Mucosa of gallbladder (tissue), 1 donor: ENCODE data around the gene GPR158. TPM values are rescaled to one million over a fixed set of nuclear protein-coding genes. Genes with fewer than 3 reads are reported as not detected.
"Not testable (repeated sequence)": the region's sequence is repeated elsewhere in the genome, so short reads cannot be mapped to it uniquely, and the experiment has no call there.

Source experiments
- DNase-seq: peaks from one replicate; pipeline ENCODE4 v3.0.0-alpha.2; 2020; ENCODE audit warnings: low spot score
- total RNA-seq: library from RNA; stranded (reverse); gene quantifications from one replicate; pipeline ENCODE4 v1.2.1, GENCODE V29; 2021
- donor health status: DM: no; HTN: no; CAD: no.

GPR158 gene
- total RNA-seq, 1 donor from 2014 or later: 0.09 TPM

DNA sequence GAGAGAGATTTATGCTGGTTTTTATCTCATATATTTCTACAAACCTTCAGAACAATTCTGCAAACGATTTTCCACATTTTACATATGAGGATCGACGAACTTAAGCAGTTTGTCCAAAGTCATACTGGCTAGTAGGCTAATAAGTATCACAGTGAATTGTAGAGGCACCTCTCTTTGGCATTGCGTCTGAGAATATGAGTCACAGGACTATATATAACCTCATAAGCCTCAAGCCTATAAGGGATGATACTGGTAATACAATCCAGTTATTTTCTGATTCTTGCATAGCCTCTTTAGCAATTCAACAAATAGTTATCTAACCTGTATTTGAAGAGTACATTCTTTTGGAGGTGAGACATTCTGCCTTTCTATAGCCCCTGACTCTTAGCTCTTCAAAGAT is 129.8 kb downstream of the GPR158 start:
- no peak for DNase-seq

GRCh38 chr10:25306386-25306785 is 131.6 kb downstream of the GPR158 start:
- no peak for DNase-seq

GRCh38 chr10:25308278-25308677 is 133.5 kb downstream of the GPR158 start:
- DNase-seq: no peak

DNA sequence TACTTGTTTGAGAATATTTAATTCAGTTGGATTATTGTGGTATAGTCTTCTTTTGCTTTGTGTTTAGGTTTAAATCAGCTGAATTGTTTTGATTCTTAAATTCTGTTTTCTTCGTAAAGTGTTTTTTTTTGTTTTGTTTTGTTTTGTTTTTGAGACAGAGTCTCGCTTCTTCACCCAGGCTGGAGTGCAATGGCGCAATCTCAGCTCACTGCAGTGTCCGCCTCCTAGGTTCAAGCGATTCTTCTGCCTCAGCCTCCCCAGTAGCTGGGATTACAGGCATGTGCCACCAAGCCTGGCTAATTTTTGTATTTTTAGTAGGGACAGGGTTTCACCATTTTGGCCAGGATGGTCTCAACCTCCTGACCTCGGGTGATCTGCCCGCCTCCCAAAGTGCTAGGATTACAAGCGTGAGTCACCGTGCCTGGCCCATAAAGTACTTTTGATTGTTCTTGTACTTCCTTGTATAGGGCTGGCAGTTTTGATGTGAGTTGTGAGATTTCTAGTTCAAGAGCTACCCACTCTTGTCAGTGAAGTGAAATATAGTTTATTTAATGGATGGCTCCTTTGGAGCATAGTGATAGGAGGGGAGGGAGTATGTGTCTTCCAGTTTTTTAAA is 142.9 kb downstream of the GPR158 start:
- not testable (repeated sequence) for DNase-seq

DNA sequence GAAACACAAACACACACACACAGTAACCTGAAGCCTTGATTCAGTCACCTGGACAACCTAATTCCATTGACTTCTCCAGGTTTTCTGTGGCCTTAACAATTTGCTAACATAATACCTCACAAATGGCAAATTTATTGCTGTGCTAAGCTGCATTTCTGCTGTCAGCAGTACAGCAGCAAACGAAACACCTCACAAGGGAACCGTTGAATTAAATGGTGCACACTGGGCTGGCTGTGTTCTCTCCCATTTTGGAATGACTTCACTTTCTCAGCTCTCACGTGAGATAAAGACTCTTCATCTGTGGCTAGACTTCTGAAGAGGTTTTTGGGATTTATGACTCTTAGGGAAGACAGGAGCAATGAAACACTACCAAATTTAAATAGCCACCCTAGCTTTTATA is 152.5 kb downstream of the GPR158 start:
- no peak for DNase-seq

GRCh38 chr10:25328361-25328760 is 153.6 kb downstream of the GPR158 start:
- DNase-seq: no peak

- DNase-seq: not testable (repeated sequence)
These were observed 154.8 kb downstream of the GPR158 start for GRCh38 chr10:25329587-25329986.

DNA sequence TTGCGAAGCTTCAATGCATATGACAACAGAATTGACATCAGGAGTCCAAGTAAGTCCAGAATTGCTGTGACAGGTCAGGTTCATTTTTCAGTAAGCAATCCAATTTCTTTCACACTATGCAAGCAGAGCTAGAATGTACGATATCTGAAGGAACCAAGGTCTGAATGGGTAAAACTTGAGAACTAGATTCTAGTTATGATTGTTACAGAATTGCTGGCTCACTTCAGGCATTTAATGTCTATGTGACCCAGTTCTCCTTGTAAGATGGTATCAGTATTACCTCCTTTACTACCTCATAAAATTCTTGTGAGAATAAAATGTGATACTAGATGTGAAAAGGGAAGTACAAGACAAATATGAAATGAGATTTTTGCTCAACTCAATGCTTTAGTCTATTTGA is 159.6 kb downstream of the GPR158 start:
- DNase-seq: no peak

DNA sequence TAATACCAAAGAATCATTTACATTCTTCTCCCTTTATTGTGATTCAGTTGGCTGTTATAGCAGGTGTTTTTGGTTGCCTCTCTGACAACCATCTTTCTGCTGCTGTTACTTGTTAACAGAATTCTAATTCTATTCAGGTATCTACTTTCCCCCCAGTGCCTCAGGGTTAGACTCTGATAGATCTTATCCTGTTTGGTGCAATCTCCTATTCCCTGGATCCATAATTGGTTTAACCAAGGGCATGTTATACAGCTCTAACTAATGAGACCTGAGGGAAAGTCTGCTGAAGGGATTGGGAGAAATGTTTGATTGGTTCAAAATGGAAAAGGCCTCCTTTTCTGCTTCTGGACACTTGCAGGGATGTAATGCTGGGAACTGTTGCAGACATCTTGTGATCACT is 161.5 kb downstream of the GPR158 start:
- DNase-seq: no peak

DNA sequence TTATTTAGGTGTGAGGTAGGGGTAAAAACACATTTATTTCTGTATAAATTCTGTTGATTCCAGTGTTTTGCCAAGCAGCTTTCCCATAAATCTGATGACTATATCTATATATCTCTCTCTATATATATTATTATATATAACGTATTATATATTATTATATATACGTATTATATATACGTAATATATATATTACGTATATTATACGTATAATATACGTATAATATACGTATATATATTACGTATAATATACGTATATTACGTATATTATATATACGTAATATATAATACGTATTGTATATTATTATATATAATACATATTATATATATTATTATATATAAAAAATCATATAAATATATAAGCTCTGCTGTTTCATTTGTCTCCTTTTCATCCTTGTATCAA is 163.5 kb downstream of the GPR158 start:
- DNase-seq: no peak

DNA sequence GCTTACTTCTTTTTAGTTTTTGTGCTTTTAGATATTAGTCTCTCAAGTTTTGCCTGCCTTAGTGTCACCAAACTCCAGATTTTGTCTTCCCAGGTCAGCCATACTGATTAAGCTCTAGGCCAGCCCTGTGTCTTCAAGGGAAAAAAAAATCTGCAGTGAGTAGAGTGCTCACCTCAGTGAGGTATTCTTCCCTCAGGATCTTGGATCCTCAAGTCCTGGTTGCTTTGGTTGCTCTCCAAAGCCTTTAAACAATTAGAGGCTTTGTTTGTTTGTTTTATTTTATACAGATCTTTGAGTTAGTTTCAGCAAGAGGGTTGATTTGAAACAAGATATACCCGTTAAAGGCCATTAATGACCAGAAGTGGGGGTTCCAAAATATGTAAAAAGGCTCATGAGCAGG is 165.2 kb downstream of the GPR158 start:
- no peak for DNase-seq

DNA sequence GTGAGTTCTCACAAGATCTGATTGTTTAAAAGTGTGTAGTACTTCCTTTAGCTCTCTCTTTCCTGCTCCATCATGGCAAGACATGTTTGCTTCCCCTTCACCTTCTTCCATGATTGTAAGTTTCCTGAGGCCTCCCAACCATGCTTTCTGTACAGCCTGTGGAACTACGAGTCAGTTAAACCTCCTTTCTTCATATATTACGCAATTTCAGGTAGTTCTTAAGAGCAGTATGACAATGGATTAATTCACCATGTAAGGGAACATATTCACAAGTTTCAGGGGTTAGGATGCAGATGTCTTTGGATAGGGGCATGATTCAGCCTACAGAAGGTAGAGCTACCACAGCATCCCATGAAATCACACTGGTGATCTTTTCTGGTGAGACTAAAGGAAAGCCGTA is 174.7 kb downstream of the GPR158 start:
- DNase-seq: no peak

- DNase-seq: no peak
These were observed 181.8 kb downstream of the GPR158 start for GRCh38 chr10:25356609-25357008.

DNA sequence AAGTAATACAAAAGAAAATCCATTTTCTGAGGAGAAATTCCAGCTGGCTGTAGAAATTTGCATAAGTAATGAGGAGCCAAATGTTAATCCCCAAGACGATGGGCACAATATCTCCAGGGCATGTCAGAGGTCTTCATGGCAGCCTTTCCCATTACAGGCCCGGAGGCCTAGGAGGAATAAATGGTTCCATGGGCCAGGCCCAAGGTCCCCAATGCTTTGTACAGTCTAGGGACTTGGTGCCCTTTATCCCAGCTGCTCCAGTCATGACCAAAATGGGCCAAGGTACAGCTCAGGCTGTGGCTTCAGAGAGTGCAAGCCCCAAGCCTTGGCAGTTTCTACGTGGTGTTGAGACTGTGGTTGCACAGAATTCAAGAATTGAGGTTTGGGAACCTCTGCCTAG is 182.5 kb downstream of the GPR158 start:
- DNase-seq: no peak

- DNase-seq: no peak
These were observed 207.4 kb downstream of the GPR158 start for GRCh38 chr10:25382029-25382810.

DNA sequence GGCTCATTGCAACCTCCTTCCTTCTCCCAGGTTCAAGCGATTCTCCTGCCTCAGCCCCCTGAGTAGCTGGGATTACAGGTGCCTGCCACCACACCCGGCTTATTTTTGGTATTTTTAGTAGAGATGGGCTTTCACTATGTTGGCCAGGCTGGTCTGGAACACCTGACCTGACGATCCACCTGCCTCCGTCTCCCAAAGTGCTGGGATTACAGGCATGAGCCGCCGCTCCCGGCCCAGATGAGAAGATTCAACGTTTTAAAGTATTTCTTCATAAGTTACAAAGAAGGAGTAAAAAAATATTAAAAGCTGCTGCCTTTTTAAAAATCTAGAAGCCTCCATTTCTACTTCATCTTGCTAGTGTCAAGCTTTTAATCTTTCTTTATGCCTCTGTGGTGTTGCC is 208.1 kb downstream of the GPR158 start:
- DNase-seq: not testable (repeated sequence)

GRCh38 chr10:25383686-25384085 is 208.9 kb downstream of the GPR158 start:
- DNase-seq: no peak

- no peak for DNase-seq
These were observed 209.8 kb downstream of the GPR158 start for GRCh38 chr10:25384618-25385017.

DNA sequence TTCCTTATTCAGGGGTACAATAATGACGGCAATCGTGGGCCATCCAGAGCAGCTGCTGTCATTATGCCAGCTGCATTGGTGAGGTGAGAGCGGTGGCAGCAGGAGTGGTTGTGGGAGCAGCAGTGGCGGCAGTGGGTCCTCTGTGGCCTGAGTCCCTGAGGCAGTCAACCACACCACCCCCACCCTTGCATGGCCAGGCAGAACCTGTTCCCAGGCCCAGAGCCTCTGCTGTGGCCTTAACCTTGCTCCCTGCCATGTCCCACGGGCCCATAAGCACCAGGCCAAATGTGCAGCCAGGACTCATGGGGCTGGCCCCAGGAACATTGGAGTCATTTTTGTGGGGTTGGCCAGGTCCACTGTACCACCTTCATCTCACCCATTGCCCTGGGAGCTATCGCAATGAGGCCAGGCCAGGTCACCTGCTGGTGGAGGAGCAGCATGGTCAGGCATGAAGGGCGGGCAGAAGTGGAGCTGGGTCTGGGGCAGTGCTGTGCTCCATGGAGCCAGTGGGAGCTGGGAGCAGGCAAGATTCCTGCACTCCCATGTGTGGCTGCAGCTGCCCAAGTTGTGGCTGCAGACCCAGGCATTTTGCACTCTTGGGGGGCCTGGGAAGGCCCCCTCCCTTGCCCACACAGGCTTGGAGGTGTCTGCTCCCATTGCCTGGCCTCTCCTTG is 213.5 kb downstream of the GPR158 start:
- no peak for DNase-seq

DNA sequence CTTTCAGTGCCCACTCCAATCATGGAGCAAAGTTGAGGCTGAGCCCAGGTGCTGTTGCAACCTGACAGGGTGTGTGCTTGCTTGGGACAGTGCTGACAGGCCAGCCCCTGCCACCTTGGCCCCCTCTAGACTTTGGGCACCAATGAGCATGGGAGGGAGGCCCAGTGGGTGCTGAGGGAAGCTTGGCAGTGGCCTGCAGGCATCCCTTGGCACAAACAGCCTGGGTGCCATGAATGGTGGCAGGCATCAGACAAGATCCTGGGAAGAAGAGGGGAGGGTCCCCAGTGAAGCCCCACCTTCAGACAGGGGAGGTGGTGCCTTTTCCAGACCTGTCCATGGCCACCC is 214.0 kb downstream of the GPR158 start:
- DNase-seq: no peak

- no peak for DNase-seq
These were observed 215.9 kb downstream of the GPR158 start for GRCh38 chr10:25390733-25391132.

GRCh38 chr10:25392132-25392531 is 217.3 kb downstream of the GPR158 start:
- DNase-seq: no peak

DNA sequence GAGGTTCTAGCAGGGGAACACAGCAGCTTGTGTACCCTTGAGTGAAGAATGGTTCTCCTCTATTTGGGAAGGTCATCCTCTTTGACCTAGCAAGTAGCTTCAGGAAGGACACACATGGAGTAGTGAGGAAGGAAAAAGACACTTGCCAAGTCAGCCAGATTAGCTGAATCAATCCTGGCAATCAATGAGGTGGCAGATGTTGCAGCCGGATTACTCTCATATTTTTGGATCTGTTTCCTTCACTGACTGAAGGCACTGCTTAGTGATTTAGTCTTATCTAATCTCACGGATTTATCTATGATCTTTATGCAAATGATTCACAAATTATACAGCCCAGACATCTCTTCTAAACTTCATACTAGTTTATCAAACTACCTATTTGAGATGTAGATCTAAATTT is 218.8 kb downstream of the GPR158 start:
- no peak for DNase-seq
